Gastrocnemius medialis (tissue), 4 donors: ENCODE results near the gene TSSC4. TPM values are rescaled to one million over a fixed set of nuclear protein-coding genes. Genes with fewer than 3 reads are reported as not detected.

ENCODE experiments used
- ATAC-seq, 2 donors: fragments of 150-250 bp; one replicate each; pipeline ENCODE4 v1.9.1; 2016
- DNase-seq, 2 donors: peaks; one replicate each; pipeline ENCODE4 v3.0.0-alpha.2; 2019
- H3K27ac ChIP-seq, 4 donors: fragments of 200-600 bp; sonication (generic); 1 replicate in 1 of 4; 2 replicates in 3 of 4; pipeline ENCODE4 v1.5.1; 2016 to 2018; ENCODE audit warnings: mild to moderate bottlenecking in 2 of 4, moderate library complexity in 1 of 4
- H3K27me3 ChIP-seq, 3 donors: fragments of 200-600 bp; sonication (generic) in 2 of 3; 1 replicate in 1 of 3; 2 replicates in 2 of 3; pipeline versions ENCODE4 v1.5.1 to v1.6.0; 2016 to 2019; ENCODE audit warnings: mild to moderate bottlenecking in 1 of 3, moderate library complexity in 1 of 3
- H3K36me3 ChIP-seq, 2 donors: fragments of 200-600 bp; sonication (generic) in 1 of 2; one replicate each; pipeline ENCODE4 v1.5.1; 2017 to 2018
- H3K4me1 ChIP-seq, 2 donors: fragments of 200-600 bp; sonication (generic) in 1 of 2; one replicate each; pipeline ENCODE4 v1.5.1; 2016 to 2017; ENCODE audit warnings: mild to moderate bottlenecking in 2 of 2
- H3K4me3 ChIP-seq, 4 donors: fragments of 200-600 bp; sonication (generic) in 3 of 4; 1 replicate in 1 of 4; 2 replicates in 3 of 4; pipeline ENCODE4 v1.5.1; 2016 to 2019; ENCODE audit warnings: mild to moderate bottlenecking in 2 of 4
- H3K9me3 ChIP-seq, 3 donors: fragments of 200-600 bp; sonication (generic) in 2 of 3; 1 replicate in 1 of 3; 2 replicates in 2 of 3; pipeline ENCODE4 v1.5.1; 2016 to 2019
- POLR2A ChIP-seq, 2 donors: fragments of 450-650 bp; IDR thresholded peaks; one replicate each; pipeline ENCODE4 v1.6.1; 2017; ENCODE audit warnings: antibody characterized with exemption in 2 of 2, mild to moderate bottlenecking in 2 of 2, moderate library complexity in 2 of 2
- in situ Hi-C, 4 donors: fragments of 200-750 bp; cut with MboI; loops; one replicate each; pipeline versions ENCODE4 v1.15.0 to v1.8.0; 2017; ENCODE audit warnings: low sequenced_read_pairs in 4 of 4
- intact Hi-C: fragments of 100-400 bp; cut with DNase I; formaldehyde crosslinking; loops from one replicate; pipeline ENCODE4 v1.15.1; 2023; ENCODE audit warnings: low total_unique reads
- total RNA-seq, 4 donors: library from RNA; depleted of rRNA; stranded (reverse); fragments of >200 nt; gene quantifications; one replicate each; pipeline versions ENCODE4 v1.1.0 to v1.2.3, GENCODE V29; 2016
- TF ChIP-seq, protein P1 (sequence below), 5 experiments: fragments of 450-650 bp in 3 of 5; fragments of 200-600 bp in 2 of 5; sonication (generic) in 2 of 5; IDR thresholded peaks in 4 of 5; conservative IDR thresholded peaks in 1 of 5; 1 replicate in 4 of 5; 2 replicates in 1 of 5; pipeline ENCODE4 v1.5.1; 2016 to 2019; ENCODE audit warnings: antibody characterized with exemption in 5 of 5, mild to moderate bottlenecking in 3 of 5, moderate library complexity in 3 of 5

The TSSC4 gene
- total RNA-seq, 4 donors from 2014 or later, result 53.4 to 92.5 (median 76.8) TPM

- ATAC-seq, result no peak
- H3K4me3 ChIP-seq, result no peak overlapping the region
- no peaks in the 10 kb centered on the region for H3K27me3 ChIP-seq
- TF ChIP-seq, protein P1, sequence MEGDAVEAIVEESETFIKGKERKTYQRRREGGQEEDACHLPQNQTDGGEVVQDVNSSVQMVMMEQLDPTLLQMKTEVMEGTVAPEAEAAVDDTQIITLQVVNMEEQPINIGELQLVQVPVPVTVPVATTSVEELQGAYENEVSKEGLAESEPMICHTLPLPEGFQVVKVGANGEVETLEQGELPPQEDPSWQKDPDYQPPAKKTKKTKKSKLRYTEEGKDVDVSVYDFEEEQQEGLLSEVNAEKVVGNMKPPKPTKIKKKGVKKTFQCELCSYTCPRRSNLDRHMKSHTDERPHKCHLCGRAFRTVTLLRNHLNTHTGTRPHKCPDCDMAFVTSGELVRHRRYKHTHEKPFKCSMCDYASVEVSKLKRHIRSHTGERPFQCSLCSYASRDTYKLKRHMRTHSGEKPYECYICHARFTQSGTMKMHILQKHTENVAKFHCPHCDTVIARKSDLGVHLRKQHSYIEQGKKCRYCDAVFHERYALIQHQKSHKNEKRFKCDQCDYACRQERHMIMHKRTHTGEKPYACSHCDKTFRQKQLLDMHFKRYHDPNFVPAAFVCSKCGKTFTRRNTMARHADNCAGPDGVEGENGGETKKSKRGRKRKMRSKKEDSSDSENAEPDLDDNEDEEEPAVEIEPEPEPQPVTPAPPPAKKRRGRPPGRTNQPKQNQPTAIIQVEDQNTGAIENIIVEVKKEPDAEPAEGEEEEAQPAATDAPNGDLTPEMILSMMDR (IDR thresholded peaks at IDR 0.05 in 4 of 5, conservative IDR thresholded peaks at IDR 0.05 in 1 of 5), result no peak
- TF ChIP-seq POLR2A (IDR thresholded peaks at IDR 0.05), result no peak
- H3K27ac ChIP-seq, result peak overlapping the region; percentile 89 to 95 (median 91)
- peak; percentile 45 to 64 for DNase-seq
- H3K36me3 ChIP-seq, result no peaks in the 10 kb centered on the region
- intact Hi-C loops (loop anchor here (10.0 kb wide), 1 partner anchor 616 kb away; the partner anchor contains the start of gene CTSD), in situ Hi-C loops (no loop called here)
- peaks cover 54 to 67% of the 10 kb centered on the region in 2 donors for H3K4me1 ChIP-seq
- H3K9me3 ChIP-seq, result no peaks in the 10 kb centered on the region
Measured at GRCh38 chr11:2380807-2381350, 19.7 kb upstream of the TSSC4 start.

DNA sequence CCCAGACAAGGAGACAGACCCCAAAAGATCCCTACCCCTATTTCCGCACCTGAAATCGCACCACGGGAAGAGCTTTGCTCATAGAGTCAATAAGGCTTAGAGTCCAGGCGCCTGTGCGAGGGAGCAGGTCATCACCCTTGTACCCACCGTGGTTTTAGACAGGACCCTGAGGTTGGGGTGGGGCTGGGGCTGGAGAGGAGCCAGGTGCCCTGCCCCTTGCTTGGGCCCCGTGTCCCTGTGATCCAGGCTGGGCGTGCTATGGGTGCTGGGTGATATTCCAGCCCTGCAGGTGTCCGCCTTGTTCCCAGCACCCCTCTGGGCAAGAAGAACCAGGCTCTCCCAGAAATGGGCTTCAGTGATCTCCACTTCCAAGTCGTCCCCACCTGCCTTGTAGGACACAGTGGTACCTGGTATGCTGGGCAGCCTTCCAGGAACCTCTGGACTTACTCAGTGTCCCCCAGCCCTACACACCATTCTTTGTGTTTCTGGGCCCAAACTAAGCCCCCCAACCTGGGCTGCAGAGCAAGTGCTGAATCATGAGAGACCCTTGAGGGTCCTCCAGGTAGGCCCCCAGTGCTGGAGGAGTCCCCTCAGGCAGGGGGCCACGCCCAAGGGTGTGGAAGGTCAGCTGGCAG is 18.9 kb upstream of the TSSC4 start:
- ATAC-seq, result no peak
- Histone ChIP-seq H3K4me3 (no peak overlapping the region), H3K4me1 (peaks cover 61 to 72% of the 10 kb centered on the region in 2 donors), H3K36me3 (no peaks in the 10 kb centered on the region), H3K9me3 (no peaks in the 10 kb centered on the region), H3K27ac (peak overlapping the region; percentile 89 to 95 (median 91)), H3K27me3 (no peaks in the 10 kb centered on the region)
- no peak for DNase-seq
- intact Hi-C loops, result loop anchor here (10.0 kb wide), 1 partner anchor 617 kb away; the partner anchor contains the start of gene CTSD
- TF ChIP-seq POLR2A (IDR thresholded peaks at IDR 0.05), result no peak
- TF ChIP-seq, protein P1 (IDR thresholded peaks at IDR 0.05 in 4 of 5, conservative IDR thresholded peaks at IDR 0.05 in 1 of 5), result no peak
- in situ Hi-C loops, result no loop called here

- Histone ChIP-seq H3K27me3 (no peaks in the 10 kb centered on the region), H3K4me1 (peaks cover 63 to 77% of the 10 kb centered on the region in 2 donors), H3K36me3 (no peaks in the 10 kb centered on the region), H3K4me3 (no peak overlapping the region), H3K27ac (peak overlapping the region; percentile 80 to 95 (median 91)), H3K9me3 (no peaks in the 10 kb centered on the region)
- in situ Hi-C loops, result no loop called here
- TF ChIP-seq POLR2A (IDR thresholded peaks at IDR 0.05), result no peak
- DNase-seq (no peak), ATAC-seq (no peak)
- intact Hi-C loops, result loop anchor here (10.0 kb wide), 1 partner anchor 617 kb away; the partner anchor contains the start of gene CTSD
Measured at GRCh38 chr11:2382129-2382517, 18.4 kb upstream of the TSSC4 start.

GRCh38 chr11:2382936-2383851 is 17.4 kb upstream of the TSSC4 start:
- Histone ChIP-seq H3K4me1 (peaks cover 72 to 86% of the 10 kb centered on the region in 2 donors), H3K27me3 (no peaks in the 10 kb centered on the region), H3K36me3 (no peaks in the 10 kb centered on the region), H3K27ac (peak overlapping the region; percentile 80 to 95 (median 91)), H3K4me3 (peak overlapping the region; percentile 2 to 33 (median 16)), H3K9me3 (no peaks in the 10 kb centered on the region)
- intact Hi-C loops (loop anchor here (10.0 kb wide), 1 partner anchor 618 kb away; the partner anchor contains the start of gene CTSD), in situ Hi-C loops (no loop called here)
- DNase-seq (peak; percentile 74 to 88), ATAC-seq (peak; percentile 78 to 81)
- TF ChIP-seq, protein P1 (IDR thresholded peaks at IDR 0.05 in 4 of 5, conservative IDR thresholded peaks at IDR 0.05 in 1 of 5), result peak in 1 of 5 experiments; percentile 29
- peak; percentile 50 to 65 for TF ChIP-seq POLR2A (IDR thresholded peaks at IDR 0.05)
